ENCODE results near the gene SUN5.

SUN5 gene

DNA sequence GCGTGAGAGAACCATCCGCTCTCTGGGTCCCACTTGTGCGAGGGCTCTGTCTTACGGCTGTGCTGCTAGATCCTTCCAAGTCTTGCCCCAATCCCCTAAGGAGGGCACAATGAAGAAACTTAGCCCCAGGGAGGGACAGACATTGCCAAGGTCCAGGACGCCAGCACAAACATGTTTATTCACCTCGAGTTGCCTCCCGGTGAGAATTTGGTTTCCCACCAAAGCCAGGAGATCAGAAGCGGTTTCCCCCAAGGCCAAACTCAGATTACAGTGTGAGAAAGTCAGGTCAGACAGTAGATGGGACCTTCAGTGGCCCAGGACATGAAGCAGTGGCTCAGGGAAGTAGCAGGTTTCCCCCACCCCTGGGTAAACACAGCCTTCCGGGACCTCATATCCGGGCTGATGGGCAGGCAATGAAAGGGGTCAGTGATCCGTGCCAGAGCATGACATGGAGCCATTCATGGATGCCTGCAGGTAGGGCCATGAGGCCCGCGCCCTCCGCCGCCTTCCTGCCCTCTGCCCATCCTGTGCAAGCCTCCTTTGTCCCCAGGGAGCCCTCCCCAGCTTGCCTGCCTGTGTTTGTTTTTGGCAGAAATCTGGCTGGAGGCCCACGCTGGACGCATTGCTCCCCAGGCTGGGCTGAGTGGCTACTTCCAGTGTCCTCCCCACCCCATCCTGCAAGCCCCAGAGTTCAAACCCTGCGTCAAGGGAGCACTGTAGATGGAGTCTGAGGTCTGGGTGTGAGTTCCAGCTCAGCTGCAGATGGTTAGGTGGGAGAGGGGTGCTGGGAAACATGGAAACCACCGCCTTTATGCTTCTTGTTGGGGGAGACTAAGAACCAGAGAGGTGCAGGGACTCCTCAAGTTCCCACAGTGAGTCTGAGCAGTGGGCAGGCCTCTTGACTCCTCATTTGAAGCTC lies 5.2 kb upstream of the SUN5 start:
- no peak overlapping the region for H3K14ac ChIP-seq (ENCODE audit: low read length)
- DNase-seq: no peak
- H3K9me3 ChIP-seq (ENCODE audit: insufficient read depth, low read depth, low read length): no peaks in the 10 kb centered on the region
- no peak overlapping the region for H3K18ac ChIP-seq (ENCODE audit: low read length)
- no peak overlapping the region for H4K12ac ChIP-seq (ENCODE audit: low read depth, low read length)
- WGBS (ENCODE audit: extremely low coverage, insufficient coverage, insufficient read length): no CpG with 5 or more reads among the region's 19 CpGs
- no peak overlapping the region for H2AK5ac ChIP-seq (ENCODE audit: low read length)
- no peak overlapping the region for H3K4me3 ChIP-seq (ENCODE audit: low read depth, low read length)
- no peaks in the 10 kb centered on the region for H3K36me3 ChIP-seq (ENCODE audit: control insufficient read depth in 1 of 2, insufficient read depth in 2 of 2, low read length in 2 of 2)
- no peak overlapping the region for H3K23ac ChIP-seq (ENCODE audit: low read length)
- no peak overlapping the region for H2BK5ac ChIP-seq (ENCODE audit: low read depth, low read length, poor library complexity)
- no peaks in the 10 kb centered on the region for H3K4me1 ChIP-seq (ENCODE audit: control insufficient read depth in 1 of 2, insufficient read depth in 2 of 2, low read length in 2 of 2)
- H3K79me1 ChIP-seq (ENCODE audit: low read length): no peaks in the 10 kb centered on the region
- H3K9ac ChIP-seq (ENCODE audit: low read length): no peak overlapping the region
- H4K8ac ChIP-seq (ENCODE audit: low read depth, low read length): no peak overlapping the region
- H2AFZ ChIP-seq (ENCODE audit: insufficient read depth, low read length, poor library complexity): no peak overlapping the region
- no peak overlapping the region for H2BK120ac ChIP-seq (ENCODE audit: insufficient read depth, low read length, poor library complexity)
- H3K79me2 ChIP-seq (ENCODE audit: control insufficient read depth, insufficient read depth, low read length, poor library complexity): no peaks in the 10 kb centered on the region
- H3K27me3 ChIP-seq (ENCODE audit: insufficient read depth, low read length): no peaks in the 10 kb centered on the region
- H4K91ac ChIP-seq (ENCODE audit: low read depth, low read length): no peak overlapping the region
- no peak overlapping the region for H3K27ac ChIP-seq (ENCODE audit: low read depth, low read length)
- no peak overlapping the region for H3K4ac ChIP-seq (ENCODE audit: low read depth, low read length)
- H3K4me2 ChIP-seq (ENCODE audit: low read length): no peak overlapping the region
- no peak overlapping the region for H2BK12ac ChIP-seq (ENCODE audit: low read length)

DNA sequence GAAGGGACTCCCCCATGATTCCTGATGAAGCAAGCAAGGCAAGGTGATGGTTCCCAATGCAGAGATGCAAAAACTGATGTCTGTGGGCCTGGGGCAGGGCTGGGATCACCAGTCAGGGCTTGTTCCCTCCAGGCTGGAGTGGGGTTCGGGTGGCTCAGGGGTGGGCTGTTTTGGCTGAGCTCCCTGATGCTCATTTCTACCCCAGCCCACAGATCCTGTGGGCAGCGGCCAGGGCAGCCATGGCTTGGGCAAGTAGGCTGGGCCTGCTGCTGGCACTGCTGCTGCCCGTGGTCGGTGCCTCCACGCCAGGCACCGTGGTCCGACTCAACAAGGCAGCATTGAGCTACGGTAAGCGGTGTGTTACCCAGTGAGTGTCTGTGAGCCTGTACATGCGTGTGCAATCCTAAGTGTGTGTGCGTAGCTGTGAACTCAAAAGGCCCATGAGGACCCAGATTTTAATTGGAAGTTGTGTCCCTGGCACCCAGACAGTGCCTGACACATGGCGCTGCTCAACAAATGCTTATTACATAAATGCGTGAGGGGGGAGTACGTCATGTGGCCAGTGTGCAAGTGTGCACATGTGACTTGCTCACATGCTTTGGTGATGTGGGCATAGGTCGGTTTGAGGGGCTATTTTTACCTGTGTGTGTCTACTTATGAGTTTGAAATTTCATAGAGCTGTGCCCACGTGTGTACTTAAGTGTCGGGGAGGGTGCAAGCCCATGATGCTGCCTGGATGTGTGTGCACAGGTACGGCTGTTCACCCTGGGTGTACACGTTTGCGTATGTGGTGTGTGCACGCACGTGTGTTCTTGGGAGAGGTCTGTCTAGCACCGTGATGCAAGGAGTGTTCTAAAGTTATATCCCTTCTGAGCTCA lies 4.3 kb upstream of the SUN5 start:
- Histone ChIP-seq H3K36me3 (ENCODE audit: control insufficient read depth in 1 of 2, insufficient read depth in 2 of 2, low read length in 2 of 2) (no peaks in the 10 kb centered on the region), H3K27me3 (ENCODE audit: insufficient read depth, low read length) (no peaks in the 10 kb centered on the region), H4K91ac (ENCODE audit: low read depth, low read length) (no peak overlapping the region), H3K79me2 (ENCODE audit: control insufficient read depth, insufficient read depth, low read length, poor library complexity) (no peaks in the 10 kb centered on the region), H3K14ac (ENCODE audit: low read length) (no peak overlapping the region), H2AFZ (ENCODE audit: insufficient read depth, low read length, poor library complexity) (no peak overlapping the region), H3K4me2 (ENCODE audit: low read length) (no peak overlapping the region), H2BK120ac (ENCODE audit: insufficient read depth, low read length, poor library complexity) (no peak overlapping the region), H3K27ac (ENCODE audit: low read depth, low read length) (no peak overlapping the region), H3K4me1 (ENCODE audit: control insufficient read depth in 1 of 2, insufficient read depth in 2 of 2, low read length in 2 of 2) (no peaks in the 10 kb centered on the region), H4K12ac (ENCODE audit: low read depth, low read length) (no peak overlapping the region), H3K23ac (ENCODE audit: low read length) (no peak overlapping the region), H3K4me3 (ENCODE audit: low read depth, low read length) (no peak overlapping the region), H3K9me3 (ENCODE audit: insufficient read depth, low read depth, low read length) (no peaks in the 10 kb centered on the region), H3K79me1 (ENCODE audit: low read length) (no peaks in the 10 kb centered on the region), H4K8ac (ENCODE audit: low read depth, low read length) (no peak overlapping the region), H2AK5ac (ENCODE audit: low read length) (no peak overlapping the region), H2BK5ac (ENCODE audit: low read depth, low read length, poor library complexity) (no peak overlapping the region), H3K4ac (ENCODE audit: low read depth, low read length) (no peak overlapping the region), H3K9ac (ENCODE audit: low read length) (no peak overlapping the region), H2BK12ac (ENCODE audit: low read length) (no peak overlapping the region), H3K18ac (ENCODE audit: low read length) (no peak overlapping the region)
- DNase-seq: no peak
- WGBS (ENCODE audit: extremely low coverage, insufficient coverage, insufficient read length): no CpG with 5 or more reads among the region's 23 CpGs

DNA sequence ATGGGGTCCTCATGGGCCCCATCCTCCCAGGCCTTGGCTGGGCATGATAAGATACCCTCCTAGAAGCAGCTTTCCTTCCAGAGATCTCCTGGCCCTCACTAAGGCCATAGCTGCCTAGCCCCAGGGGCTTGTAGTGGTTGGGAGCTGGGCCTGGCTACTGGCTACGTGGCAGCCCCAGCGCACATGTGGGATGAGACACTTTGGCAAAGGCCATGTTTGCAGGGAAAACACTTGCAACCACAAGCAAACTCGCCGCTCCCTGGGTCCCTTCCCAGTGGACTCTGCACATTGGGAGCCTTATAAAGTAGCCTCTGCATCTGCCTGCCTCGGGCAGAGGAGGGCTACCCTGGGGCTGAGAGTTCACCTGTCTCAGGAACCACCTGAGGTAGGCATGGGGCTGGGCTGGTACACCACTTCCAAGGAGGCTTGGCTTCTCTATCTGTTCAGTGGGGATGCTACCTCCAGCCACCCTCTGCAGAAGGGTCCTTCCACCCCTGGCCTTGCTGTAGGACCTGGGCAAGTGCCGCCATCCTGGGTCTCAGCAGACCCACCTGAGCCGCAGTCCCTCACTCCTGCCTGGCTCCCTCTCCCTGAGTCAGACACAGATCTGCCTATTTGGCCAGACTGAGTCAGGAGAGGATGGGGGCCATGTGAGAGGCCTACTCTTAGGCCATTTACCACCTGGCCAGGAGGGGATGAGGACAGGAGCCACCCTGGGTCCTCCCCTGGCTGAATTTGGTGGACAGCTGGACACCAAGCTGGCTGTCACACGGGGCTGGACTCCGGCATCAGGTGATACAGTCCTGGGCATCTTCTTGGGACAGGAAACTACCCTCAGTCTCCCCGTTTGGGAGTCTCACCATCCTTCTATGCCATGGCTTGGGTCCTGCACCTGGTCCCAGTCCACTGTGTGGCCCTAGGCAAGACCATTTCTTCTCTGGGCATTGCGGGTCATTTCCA lies 3.4 kb upstream of the SUN5 start, which contains the start of gene BPIFB2:
Gene BPIFB2 (plus strand): TSS at position 329 of the 960 bp plus-strand sequence. CDS start 871 bp downstream, outside the sequence.
- no peaks in the 10 kb centered on the region for H3K79me1 ChIP-seq (ENCODE audit: low read length)
- H3K4me1 ChIP-seq (ENCODE audit: control insufficient read depth in 1 of 2, insufficient read depth in 2 of 2, low read length in 2 of 2): no peaks in the 10 kb centered on the region
- H4K91ac ChIP-seq (ENCODE audit: low read depth, low read length): no peak within 1 kb of the TSS
- no CpG with 5 or more reads among the region's 11 CpGs for WGBS (ENCODE audit: extremely low coverage, insufficient coverage, insufficient read length)
- H3K23ac ChIP-seq (ENCODE audit: low read length): no peak within 1 kb of the TSS
- H3K18ac ChIP-seq (ENCODE audit: low read length): no peak within 1 kb of the TSS
- no peak within 1 kb of the TSS for H3K4ac ChIP-seq (ENCODE audit: low read depth, low read length)
- no peaks in the 10 kb centered on the region for H3K9me3 ChIP-seq (ENCODE audit: insufficient read depth, low read depth, low read length)
- H3K14ac ChIP-seq (ENCODE audit: low read length): no peak within 1 kb of the TSS
- no peak for DNase-seq
- H3K4me2 ChIP-seq (ENCODE audit: low read length): no peak within 1 kb of the TSS
- H2AFZ ChIP-seq (ENCODE audit: insufficient read depth, low read length, poor library complexity): no peak within 1 kb of the TSS
- no peak within 1 kb of the TSS for H3K4me3 ChIP-seq (ENCODE audit: low read depth, low read length)
- no peak within 1 kb of the TSS for H4K12ac ChIP-seq (ENCODE audit: low read depth, low read length)
- H3K79me2 ChIP-seq (ENCODE audit: control insufficient read depth, insufficient read depth, low read length, poor library complexity): no peaks in the 10 kb centered on the region
- H2BK5ac ChIP-seq (ENCODE audit: low read depth, low read length, poor library complexity): no peak within 1 kb of the TSS
- H4K8ac ChIP-seq (ENCODE audit: low read depth, low read length): no peak within 1 kb of the TSS
- H2BK12ac ChIP-seq (ENCODE audit: low read length): no peak within 1 kb of the TSS
- no peaks in the 10 kb centered on the region for H3K27me3 ChIP-seq (ENCODE audit: insufficient read depth, low read length)
- H3K36me3 ChIP-seq (ENCODE audit: control insufficient read depth in 1 of 2, insufficient read depth in 2 of 2, low read length in 2 of 2): no peaks in the 10 kb centered on the region
- no peak within 1 kb of the TSS for H2BK120ac ChIP-seq (ENCODE audit: insufficient read depth, low read length, poor library complexity)
- H3K9ac ChIP-seq (ENCODE audit: low read length): no peak within 1 kb of the TSS
- no peak within 1 kb of the TSS for H2AK5ac ChIP-seq (ENCODE audit: low read length)
- H3K27ac ChIP-seq (ENCODE audit: low read depth, low read length): no peak within 1 kb of the TSS

All from trophoblast cell (in vitro differentiated cells and primary cell).